ENCODE results near the gene GPR161. TPM values are rescaled to one million over a fixed set of nuclear protein-coding genes. Genes with fewer than 3 reads are reported as not detected.

GPR161 gene
- total RNA-seq, 1 donor from 2014 or later: 11.9 TPM

DNA sequence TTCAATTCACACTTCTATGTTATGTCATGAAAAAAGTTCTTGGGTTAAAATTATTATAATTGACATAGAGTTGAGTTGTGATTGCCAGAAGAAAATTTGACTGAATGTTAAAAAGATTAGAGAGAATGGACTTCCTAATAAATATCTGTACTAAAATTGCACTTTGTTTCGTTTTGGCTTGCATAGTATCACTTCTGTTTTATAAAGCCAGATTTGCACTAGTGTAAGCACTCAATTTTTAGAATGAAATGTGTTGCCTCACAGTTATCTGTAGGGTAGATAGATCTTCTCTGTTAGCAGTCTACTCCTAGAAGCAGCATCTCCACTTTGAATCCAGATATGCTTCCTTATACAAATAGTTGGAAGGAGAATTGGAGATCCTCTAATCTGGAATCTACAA, 104.7 kb downstream of the GPR161 start:
- DNase-seq (ENCODE audit: low read depth in 2 of 2): no peak

DNA sequence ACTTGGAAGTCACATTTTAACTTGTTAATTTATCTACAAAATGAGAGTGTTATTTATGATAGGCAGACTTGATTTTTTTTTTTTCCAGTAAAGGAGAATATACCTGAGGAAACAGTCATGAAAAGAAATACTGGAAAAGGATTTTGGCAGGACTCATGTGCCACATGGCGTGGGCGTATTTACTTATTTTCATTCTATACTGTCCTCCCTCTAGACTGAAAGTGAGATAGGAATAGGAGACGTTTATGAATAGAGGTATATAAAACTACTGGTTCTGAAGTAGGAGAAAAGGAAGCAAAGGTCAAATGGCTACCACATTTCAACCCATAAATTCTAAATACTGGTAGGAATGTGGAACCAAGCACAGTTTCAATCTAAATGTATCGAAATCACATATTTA, 105.1 kb downstream of the GPR161 start:
- no peak for DNase-seq (ENCODE audit: low read depth in 2 of 2)

DNA sequence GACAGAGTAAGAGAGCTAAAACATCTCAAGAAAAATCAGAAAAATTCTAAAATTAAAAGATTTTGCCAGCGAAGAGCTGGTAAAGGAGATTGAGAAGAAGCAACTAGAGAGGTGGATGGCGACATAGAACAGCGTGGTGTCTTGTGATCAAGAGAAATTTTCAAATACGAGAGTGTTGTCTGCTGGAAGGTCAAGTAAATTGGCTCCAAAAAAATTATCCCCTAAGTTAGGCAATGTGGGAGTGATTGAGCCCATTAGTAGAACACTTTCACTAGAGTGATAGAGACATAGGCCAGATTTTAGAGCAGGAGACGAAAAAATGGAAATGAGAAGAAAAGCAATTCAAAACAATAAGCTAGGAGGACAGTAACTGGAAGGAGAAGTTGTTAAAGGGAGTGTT, 105.5 kb downstream of the GPR161 start:
- DNase-seq (ENCODE audit: low read depth in 2 of 2): no peak

Other genes starting within 250 kb of the GPR161 start
- under 0.01 and 0.13 TPM in 2 replicates for gene ADCY10, start 222.8 kb downstream of the GPR161 start, total RNA-seq
- gene DCAF6, start 200.2 kb downstream of the GPR161 start, total RNA-seq: 38.9 and 41.8 TPM in 2 replicates
- 16.9 and 22.7 TPM in 2 replicates for gene MPC2, start 199.9 kb downstream of the GPR161 start, total RNA-seq
- 24.3 and 30.0 TPM in 2 replicates for gene TIPRL, start 42.0 kb upstream of the GPR161 start, total RNA-seq
- 37.6 and 48.3 TPM in 2 replicates for gene SFT2D2, start 89.1 kb upstream of the GPR161 start, total RNA-seq
- 0.39 and 0.51 TPM in 2 replicates for gene TBX19, start 143.9 kb upstream of the GPR161 start, total RNA-seq

All from dermis microvascular lymphatic vessel endothelial cell (primary cell).